ENCODE measurements around the gene TMCC2.
A peak's percentile ranks its signal among the peaks of the same experiment; 100 is the strongest.

TMCC2 gene

GRCh38 chr1:205309741-205310140 lies 82.0 kb downstream of the TMCC2 start:
- H3K4me3 ChIP-seq (replicated peaks in 1 of 2; ENCODE audit: low read depth in 2 of 2, low read length in 2 of 2) = no peak overlapping the region
- DNase-seq (ENCODE audit: low read depth in 2 of 2) = no peak
- TF ChIP-seq CTCF (IDR thresholded peaks at IDR 0.05; ENCODE audit: low read depth, low read length) = no peak

GRCh38 chr1:205310976-205311704 lies 83.4 kb downstream of the TMCC2 start:
- H3K4me3 ChIP-seq (replicated peaks in 1 of 2; ENCODE audit: low read depth in 2 of 2, low read length in 2 of 2) = no peak overlapping the region
- no peak for DNase-seq (ENCODE audit: low read depth in 2 of 2)
- TF ChIP-seq CTCF (IDR thresholded peaks at IDR 0.05; ENCODE audit: low read depth, low read length) = no peak

GRCh38 chr1:205312866-205313562 lies 85.3 kb downstream of the TMCC2 start:
- no peak for TF ChIP-seq CTCF (IDR thresholded peaks at IDR 0.05; ENCODE audit: low read depth, low read length)
- H3K4me3 ChIP-seq (replicated peaks in 1 of 2; ENCODE audit: low read depth in 2 of 2, low read length in 2 of 2) = no peak overlapping the region
- DNase-seq (ENCODE audit: low read depth in 2 of 2) = no peak

- peak; percentile 80 to 84 for DNase-seq (ENCODE audit: low read depth in 2 of 2)
- no peak overlapping the region for H3K4me3 ChIP-seq (replicated peaks in 1 of 2; ENCODE audit: low read depth in 2 of 2, low read length in 2 of 2)
- TF ChIP-seq CTCF (IDR thresholded peaks at IDR 0.05; ENCODE audit: low read depth, low read length) = no peak
These were observed 86.0 kb downstream of the TMCC2 start for GRCh38 chr1:205313563-205314308.

GRCh38 chr1:205315008-205315618 lies 87.4 kb downstream of the TMCC2 start:
- no peak overlapping the region for H3K4me3 ChIP-seq (replicated peaks in 1 of 2; ENCODE audit: low read depth in 2 of 2, low read length in 2 of 2)

More at GRCh38 chr1:205315008-205315618, 87.4 kb downstream of the TMCC2 start:
- TF ChIP-seq CTCF (IDR thresholded peaks at IDR 0.05; ENCODE audit: low read depth, low read length) = no peak
- DNase-seq (ENCODE audit: low read depth in 2 of 2) = no peak

Data from cardiac fibroblast (primary cell).